NB4 (cell line): ENCODE results near the gene PPP1R3F.

Source experiments
- MYC ChIP-seq: IDR thresholded peaks from 2 replicates; pipeline ENCODE4 v1.6.1; 2011; ENCODE audit warnings: low read depth, low read length
- POLR2A ChIP-seq: IDR thresholded peaks from 2 replicates; pipeline ENCODE4 v1.6.1; 2011; ENCODE audit warnings: mild to moderate bottlenecking; ENCODE audit not compliant: insufficient read length; ENCODE audit errors: extremely low read depth
- TF ChIP-seq, protein P1 (sequence below): IDR thresholded peaks from one replicate; pipeline ENCODE4 v1.5.1; 2012; ENCODE audit warnings: low read depth, low read length

DNA sequence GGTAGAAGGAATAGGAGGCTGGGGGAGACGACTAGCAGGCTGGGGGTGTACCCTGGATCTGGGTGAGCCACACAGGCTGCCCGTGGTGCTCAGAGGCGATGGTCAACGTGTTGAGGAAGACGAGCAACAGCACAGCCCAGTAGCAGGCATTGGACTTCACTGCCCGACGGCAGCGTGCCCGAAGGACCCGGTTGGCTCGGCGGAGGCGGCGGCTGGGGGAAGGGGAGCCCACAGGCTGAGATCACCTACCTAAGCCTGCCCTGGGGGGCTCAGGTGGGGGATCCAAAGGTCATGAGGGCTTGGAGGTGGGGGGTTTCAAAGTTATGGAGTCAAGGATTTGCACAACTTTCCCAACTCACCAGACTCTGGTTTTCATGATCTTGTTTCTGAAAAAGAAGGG is 43.7 kb upstream of the PPP1R3F start:
- TF ChIP-seq, protein P1, sequence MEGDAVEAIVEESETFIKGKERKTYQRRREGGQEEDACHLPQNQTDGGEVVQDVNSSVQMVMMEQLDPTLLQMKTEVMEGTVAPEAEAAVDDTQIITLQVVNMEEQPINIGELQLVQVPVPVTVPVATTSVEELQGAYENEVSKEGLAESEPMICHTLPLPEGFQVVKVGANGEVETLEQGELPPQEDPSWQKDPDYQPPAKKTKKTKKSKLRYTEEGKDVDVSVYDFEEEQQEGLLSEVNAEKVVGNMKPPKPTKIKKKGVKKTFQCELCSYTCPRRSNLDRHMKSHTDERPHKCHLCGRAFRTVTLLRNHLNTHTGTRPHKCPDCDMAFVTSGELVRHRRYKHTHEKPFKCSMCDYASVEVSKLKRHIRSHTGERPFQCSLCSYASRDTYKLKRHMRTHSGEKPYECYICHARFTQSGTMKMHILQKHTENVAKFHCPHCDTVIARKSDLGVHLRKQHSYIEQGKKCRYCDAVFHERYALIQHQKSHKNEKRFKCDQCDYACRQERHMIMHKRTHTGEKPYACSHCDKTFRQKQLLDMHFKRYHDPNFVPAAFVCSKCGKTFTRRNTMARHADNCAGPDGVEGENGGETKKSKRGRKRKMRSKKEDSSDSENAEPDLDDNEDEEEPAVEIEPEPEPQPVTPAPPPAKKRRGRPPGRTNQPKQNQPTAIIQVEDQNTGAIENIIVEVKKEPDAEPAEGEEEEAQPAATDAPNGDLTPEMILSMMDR: no peak
- TF ChIP-seq MYC (no peak), POLR2A (no peak)
